ENCODE data around the gene DOK5.
A peak's percentile ranks its signal among the peaks of the same experiment; 100 is the strongest.

DOK5 gene

DNA sequence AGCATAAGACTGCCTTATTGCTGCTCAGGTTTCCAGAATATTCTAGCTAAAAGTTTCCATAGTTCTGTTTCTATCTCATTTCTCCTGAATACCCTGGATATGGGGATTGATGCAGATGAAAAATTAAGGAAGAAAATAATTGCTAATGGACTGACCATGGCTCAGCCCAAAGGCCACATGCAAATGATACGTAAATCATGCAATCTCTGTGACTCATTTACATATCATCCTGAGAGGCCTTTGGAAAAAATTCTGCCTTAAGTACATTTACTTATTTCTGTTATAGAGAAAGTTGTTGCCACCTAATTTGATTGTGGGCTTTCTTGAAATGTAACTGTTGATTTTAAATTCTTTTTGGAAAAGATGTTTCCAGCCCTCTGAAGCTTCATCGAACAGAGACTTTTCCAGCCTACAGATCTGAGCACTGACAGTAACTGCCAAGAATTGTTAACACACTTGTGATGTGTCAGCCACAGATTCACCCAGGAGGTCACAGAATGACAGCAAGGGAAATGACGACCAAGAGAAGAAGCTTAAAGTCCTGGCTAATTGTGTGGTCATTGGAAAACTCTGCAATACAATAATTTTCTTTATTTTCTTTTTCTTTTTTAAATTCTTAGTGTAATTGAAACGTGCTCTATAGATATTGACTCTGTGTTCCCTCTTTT lies 174.8 kb downstream of the DOK5 start:
- no peak for FAIRE-seq

GRCh38 chr20:54651252-54651651 lies 175.9 kb downstream of the DOK5 start:
- FAIRE-seq: no peak

- no peak for FAIRE-seq
These were observed 179.1 kb downstream of the DOK5 start for GRCh38 chr20:54654450-54654849.

- no peak for FAIRE-seq
These were observed 182.0 kb downstream of the DOK5 start for GRCh38 chr20:54657268-54657826.

DNA sequence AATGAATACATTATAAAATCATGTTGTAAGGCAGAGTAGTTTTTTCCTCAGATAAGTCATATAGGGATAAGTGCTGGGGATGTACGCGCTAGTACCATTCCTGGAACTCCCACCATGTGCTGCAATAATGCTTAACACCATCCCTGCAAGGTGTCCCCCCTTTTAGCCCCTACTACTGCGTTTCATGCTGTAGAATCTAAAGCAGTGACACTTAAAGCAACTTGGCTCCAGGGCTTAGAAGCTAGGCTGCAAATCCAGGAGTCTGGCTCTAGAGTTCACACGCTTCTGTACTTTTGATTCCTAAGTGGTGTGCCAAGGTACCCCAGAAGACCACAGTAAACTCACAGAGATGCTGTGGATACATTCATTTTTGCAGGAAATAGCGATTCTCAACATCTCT lies 183.1 kb downstream of the DOK5 start:
- no peak for FAIRE-seq

DNA sequence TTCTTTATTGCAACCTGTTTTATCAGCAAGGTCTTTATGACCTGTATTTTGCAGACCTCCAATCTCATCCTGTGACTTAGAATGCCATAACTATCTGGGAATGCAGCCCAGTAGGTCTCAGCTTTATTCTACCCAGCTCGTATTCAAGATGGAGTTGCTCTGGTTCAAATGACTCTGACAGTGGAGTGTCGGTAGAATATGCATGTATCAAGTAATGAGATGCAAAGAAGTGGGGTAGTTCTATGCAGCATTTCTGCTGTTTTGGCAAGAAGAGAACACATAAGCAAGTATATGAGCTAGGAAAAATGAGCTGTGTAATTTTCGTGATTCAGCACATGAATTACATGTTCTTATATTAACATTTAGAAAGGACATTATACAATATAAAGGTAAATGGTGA lies 185.9 kb downstream of the DOK5 start:
- no peak for FAIRE-seq

DNA sequence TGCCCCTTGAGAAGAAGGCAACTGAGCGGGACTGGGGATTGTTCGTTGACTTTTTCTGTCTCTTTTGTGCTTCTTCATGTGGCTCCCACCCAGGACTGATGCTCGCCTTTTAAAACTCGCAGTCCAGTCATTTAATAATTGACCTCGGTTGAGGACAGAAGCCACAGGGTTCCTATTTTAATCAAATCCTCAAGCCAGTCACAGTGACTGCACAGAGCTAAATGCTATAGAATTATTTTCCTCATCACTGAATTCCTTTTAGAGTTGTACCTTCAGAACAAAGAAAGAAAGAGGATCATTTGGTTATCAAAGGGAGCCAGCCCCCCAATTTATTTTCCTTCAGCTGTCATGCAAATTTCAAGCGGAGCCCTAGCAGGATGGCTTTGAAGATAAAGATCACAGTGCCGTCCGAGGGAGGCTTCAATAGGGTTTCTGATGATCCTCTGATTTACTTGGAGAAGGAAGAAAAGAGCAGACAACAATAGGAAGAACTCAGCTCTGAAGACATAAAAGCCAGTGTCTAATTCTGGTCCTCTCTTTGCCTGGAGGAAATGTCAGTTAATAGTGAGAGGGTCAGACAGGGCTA lies 186.6 kb downstream of the DOK5 start:
- FAIRE-seq: no peak

DNA sequence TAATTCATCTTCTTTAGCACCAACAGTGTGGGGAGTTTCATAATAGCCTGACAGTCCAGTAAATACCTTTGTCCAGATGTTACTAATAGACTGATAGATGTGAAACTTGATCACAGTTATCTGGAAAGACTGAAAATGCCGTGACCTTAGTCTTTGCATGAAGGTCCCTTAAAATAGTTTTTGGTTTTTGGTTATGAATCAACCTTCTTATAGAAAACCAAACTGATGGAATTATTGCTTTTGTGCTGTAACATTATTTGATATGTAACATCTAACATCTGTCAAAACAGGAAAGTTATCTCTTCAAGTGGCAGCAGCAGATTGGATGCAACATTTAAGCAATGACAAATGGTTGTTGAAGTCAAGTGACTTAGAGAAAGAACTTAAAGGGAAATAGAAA lies 190.4 kb downstream of the DOK5 start:
- FAIRE-seq: no peak

GRCh38 chr20:54668271-54669039 lies 193.1 kb downstream of the DOK5 start:
- FAIRE-seq: no peak

- no peak for FAIRE-seq
These were observed 193.6 kb downstream of the DOK5 start for GRCh38 chr20:54669040-54669363.

GRCh38 chr20:54678253-54678652 lies 202.9 kb downstream of the DOK5 start:
- no peak for FAIRE-seq

DNA sequence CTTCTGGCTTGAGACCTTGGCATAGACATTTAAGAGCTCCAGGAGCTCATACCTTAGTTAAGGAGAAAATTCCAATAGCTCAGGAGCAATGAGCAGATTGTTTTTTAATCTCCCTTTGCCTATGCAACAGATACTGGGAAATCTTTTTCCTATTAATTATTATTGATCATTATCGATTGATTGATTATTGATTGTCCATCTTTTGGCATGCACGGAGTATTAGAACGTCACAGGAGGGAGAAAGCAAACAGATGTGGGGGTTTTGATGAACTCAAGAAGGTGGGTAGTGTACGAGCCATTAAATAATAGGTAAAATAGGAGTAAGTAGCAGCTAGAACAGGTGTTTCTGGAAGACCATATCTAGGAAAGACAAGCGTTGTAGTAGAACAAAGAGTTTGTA lies 205.0 kb downstream of the DOK5 start:
- FAIRE-seq: no peak

DNA sequence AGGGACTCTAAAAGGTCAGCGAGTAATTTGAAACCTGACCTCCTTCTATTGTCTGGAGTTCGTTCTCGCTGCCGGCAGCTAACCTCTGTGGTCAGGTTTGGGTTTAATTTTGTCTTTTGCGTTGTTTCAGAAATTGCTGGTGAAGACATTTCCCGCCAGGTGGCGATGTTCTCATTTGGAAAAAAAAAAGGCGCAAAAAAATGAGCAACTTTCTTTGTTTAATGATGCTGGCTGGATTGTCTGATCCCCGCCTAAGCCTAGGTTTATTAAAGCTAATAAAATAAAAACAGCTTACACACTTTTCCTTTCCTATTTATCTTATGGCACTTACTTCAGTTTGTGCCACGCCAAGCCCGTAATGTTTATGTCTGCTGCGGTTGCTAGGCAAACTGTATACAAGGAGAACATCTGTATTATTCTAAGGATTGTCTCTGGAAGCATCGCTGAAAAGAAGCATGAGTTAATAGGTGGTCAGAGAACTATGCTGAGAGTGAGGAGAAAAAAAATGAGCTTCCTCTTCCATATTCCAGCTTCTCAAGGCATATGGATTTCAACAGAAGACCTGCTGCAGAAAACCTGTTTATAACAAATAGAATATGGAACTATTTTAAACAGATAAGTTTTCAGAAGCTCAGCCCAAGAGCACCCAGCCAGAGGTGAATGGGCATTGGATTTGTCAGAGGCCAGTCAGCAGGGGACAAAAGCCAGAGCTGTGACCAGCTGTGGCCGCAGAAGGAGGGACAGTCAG lies 205.7 kb downstream of the DOK5 start:
- FAIRE-seq: peak; percentile 3

DNA sequence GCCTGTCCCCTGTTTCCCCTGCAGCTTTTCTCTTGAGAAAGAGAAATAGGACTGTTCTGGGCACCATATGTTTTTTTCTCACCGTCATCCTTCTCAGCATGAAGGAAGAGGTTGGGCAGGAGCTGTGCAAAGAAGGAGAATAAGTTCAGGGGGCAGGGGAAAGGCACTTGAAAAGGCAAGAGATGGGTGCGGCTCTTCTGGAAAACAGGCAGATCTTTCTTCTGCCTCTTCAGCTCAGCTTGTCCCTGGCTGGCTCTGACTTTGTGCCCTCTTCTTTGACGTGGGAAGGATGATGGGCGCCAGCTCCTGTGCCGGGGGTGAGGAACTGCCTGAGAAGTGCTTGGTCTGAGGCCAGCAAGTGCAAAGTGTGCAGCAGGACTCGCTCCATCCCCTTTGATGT lies 206.5 kb downstream of the DOK5 start:
- FAIRE-seq: no peak

GRCh38 chr20:54688476-54688875 lies 213.1 kb downstream of the DOK5 start:
- FAIRE-seq: no peak

DNA sequence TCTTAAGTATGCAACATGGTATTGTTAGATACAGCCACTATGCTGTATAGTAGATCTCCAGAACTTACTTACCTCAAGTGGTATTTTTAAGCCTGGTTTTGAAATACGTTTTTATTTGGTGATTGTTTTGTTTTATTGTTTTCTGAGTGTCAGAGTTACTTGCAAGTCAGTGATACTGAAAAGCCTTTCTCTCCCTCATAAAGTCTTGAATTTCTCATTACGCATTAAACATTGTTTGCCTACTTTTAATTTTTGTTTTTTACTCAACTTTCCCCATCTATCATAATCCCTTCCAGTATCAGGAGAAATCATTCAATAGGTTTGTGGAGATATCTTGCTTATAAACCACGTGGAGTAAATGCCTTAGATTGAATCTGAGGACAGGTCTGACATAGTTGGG lies 214.9 kb downstream of the DOK5 start:
- no peak for FAIRE-seq

GRCh38 chr20:54691327-54691726 lies 215.9 kb downstream of the DOK5 start:
- no peak for FAIRE-seq

- no peak for FAIRE-seq
These were observed 216.9 kb downstream of the DOK5 start for GRCh38 chr20:54692168-54692887.

GRCh38 chr20:54694516-54694915 lies 219.1 kb downstream of the DOK5 start:
- no peak for FAIRE-seq

- FAIRE-seq: no peak
These were observed 223.0 kb downstream of the DOK5 start for GRCh38 chr20:54698373-54698772.

Measured in G401.6 (cell line).